Glomerular visceral epithelial cell (primary cell): ENCODE results near the gene SPATA31A6.
"Not testable (repeated sequence)": the region's sequence is repeated elsewhere in the genome, so short reads cannot be mapped to it uniquely, and the experiment has no call there.

ENCODE experiments used
- DNase-seq: peaks from one replicate; pipeline ENCODE4 v3.0.0-alpha.2; 2016; ENCODE audit errors: extremely low spot score

The SPATA31A6 gene

GRCh38 chr9:42183359-42183758 is at the start of gene SPATA31A6:
Gene SPATA31A6, plus strand, starts transcription at chr9:42183659. Its CDS starts 29 bp downstream, at chr9:42183688.
- DNase-seq = not testable (repeated sequence)

- peak; percentile 0 for DNase-seq
Measured at GRCh38 chr9:42160299-42160698, 23.2 kb upstream of the SPATA31A6 start.

DNA sequence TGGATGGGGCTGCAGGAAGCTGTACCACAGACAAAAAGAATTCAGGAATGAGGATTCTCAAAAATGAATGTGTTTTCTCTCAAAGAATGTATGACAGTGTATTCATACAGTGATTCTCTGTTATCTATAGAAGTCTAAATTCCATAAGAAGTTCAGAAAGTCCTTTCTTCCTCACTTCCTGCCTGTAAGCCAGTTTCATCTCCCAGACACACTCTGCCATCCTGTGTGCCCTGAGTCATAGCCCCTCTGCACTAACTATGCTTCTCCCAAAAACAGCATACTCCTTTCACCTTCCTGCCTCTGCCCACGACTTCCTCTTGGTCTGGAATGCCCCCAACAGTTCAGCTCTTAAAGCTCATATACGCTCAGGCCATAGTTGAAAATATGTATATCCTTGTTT is 36.4 kb downstream of the SPATA31A6 start:
- not testable (repeated sequence) for DNase-seq

DNA sequence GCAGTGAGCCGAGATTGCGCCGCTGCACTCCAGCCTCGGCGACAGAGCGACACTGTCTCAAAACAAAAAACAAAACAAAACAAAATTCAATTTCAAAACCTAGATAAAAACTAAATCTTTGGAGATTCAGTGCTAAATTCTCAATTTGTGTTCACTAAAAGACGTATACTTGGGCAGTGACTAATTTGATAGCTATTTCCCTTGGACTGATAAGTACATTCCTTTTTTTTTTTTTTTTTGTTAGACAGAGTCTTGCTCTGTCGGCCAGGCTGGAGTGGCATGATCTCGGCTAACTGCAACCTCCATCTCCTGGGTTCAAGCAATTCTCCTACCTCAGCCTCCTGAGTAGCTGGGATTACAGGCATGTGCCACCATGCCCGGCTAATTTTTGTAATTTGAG is 39.8 kb downstream of the SPATA31A6 start:
- not testable (repeated sequence) for DNase-seq

GRCh38 chr9:42233031-42233430 is 49.6 kb downstream of the SPATA31A6 start:
- DNase-seq = not testable (repeated sequence)

- not testable (repeated sequence) for DNase-seq
Measured at GRCh38 chr9:42234610-42235009, 51.2 kb downstream of the SPATA31A6 start.

GRCh38 chr9:42235352-42235991 is 52.0 kb downstream of the SPATA31A6 start:
- not testable (repeated sequence) for DNase-seq

DNA sequence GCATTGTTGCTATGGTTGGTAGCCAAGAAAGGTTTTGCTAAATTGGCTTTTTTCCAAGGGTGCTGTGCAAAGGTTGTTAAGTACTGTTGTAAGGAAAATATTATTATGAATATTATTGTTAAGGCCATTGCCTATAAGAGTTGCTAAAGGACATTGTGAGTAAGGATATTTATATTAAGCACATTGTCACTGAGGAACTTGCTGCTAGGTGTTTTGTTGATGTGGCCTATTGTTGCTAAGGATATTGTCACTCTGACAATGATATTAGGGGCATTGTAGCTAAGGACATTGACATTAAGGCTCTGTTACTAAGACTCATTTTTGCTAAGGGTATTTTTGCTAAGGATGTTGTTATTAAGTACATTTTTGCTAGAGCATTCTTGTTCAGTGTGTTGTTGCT is 52.6 kb downstream of the SPATA31A6 start:
- DNase-seq = not testable (repeated sequence)

DNA sequence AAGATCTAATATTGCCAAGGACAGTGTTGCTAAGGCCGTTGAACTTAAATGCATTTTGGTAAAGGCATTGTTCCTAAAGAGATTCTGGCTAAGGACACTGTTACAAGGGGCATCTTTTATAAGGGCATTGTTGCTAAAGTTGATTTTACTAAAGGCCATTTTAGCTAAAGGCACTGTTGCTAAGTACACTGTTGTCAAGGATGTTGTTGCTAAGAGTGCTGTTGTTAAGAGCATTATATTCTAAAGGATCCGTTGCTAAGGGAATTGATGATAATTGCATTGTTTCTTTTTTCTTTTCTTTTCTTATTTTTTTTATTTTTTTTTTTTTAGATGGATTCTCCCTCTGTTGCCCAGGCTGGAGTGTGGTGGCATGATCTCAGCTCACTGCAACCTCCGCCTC is 53.9 kb downstream of the SPATA31A6 start:
- not testable (repeated sequence) for DNase-seq

DNA sequence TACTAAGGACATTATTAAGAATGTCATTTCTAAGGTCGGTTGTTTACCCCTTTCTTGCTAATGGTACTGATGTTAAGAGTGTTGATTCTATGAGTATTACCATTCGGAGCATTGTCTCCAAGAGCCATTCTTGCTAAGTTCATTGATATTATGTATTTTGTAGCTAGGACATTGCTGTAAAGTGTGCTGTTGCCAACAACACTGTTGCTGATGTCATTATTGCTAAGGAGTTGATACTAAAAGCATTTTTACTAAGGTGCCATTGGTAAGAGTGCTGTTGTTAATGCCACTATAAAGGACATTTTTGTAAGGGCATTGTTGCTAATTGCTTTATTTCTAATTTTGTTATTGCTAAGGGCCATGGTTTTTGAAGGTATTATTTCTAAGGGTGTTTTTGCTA is 55.4 kb downstream of the SPATA31A6 start:
- DNase-seq = not testable (repeated sequence)
